Activated CD4-positive, CD25-positive, alpha-beta regulatory T cell treated with anti-CD3 and anti-CD28 coated beads, Interleukin-2, amount 50 U/mL, for 24 hours (primary cell): ENCODE data around the gene MED28.

Experiments used
- ATAC-seq, 2 donors: fragments of 150-1000 bp; cut with Tn5 transposase; one replicate each; pipeline ENCODE4 v1.10.0; 2021; ENCODE audit warnings: mild to moderate bottlenecking in 1 of 2, moderate library complexity in 1 of 2

Gene MED28

GRCh38 chr4:17667653-17668201 is 53.3 kb downstream of the MED28 start:
- no peak for ATAC-seq

- ATAC-seq, result no peak
These were observed 56.0 kb downstream of the MED28 start for GRCh38 chr4:17670423-17670822.

GRCh38 chr4:17680559-17681280 is 66.3 kb downstream of the MED28 start:
- ATAC-seq, result peak in 1 of 2 donors; percentile 27

GRCh38 chr4:17681281-17682221 is 67.1 kb downstream of the MED28 start:
- peak in 1 of 2 donors; percentile 24 for ATAC-seq

- ATAC-seq, result no peak
These were observed 67.8 kb downstream of the MED28 start for GRCh38 chr4:17682222-17682566.
